Neuronal stem cell (in vitro differentiated cells): Measurements from ENCODE around the gene TMEM167A.

Source experiments
- DNase-seq: peaks from one replicate; pipeline ENCODE4 v3.0.0-alpha.2; 2013; ENCODE audit warnings: low spot score
- H2AFZ ChIP-seq: one replicate; pipeline ENCODE4 v1.6.1; 2013; ENCODE audit warnings: mild to moderate bottlenecking, low read length, inconsistent platforms
- H2AK5ac ChIP-seq: 2 replicates; pipeline ENCODE4 v1.6.1; 2013; ENCODE audit warnings: low read depth, mild to moderate bottlenecking, inconsistent platforms, low read length, moderate library complexity, mixed read lengths
- H2BK120ac ChIP-seq: 2 replicates; pipeline ENCODE4 v1.6.1; 2013; ENCODE audit warnings: low read depth, mild to moderate bottlenecking, inconsistent platforms, low read length, moderate library complexity, mixed read lengths
- H2BK12ac ChIP-seq: one replicate; pipeline ENCODE4 v1.6.1; 2013; ENCODE audit warnings: low read length, inconsistent platforms
- H2BK15ac ChIP-seq: 2 replicates; pipeline ENCODE4 v1.6.1; 2013; ENCODE audit warnings: mild to moderate bottlenecking, low read length, inconsistent platforms, mixed read lengths
- H2BK5ac ChIP-seq: one replicate; pipeline ENCODE4 v1.6.1; 2013; ENCODE audit warnings: inconsistent platforms, mild to moderate bottlenecking, low read length, moderate library complexity
- H3K14ac ChIP-seq: one replicate; pipeline ENCODE4 v1.6.1; 2013; ENCODE audit warnings: low read length, inconsistent platforms
- H3K18ac ChIP-seq: 2 replicates; pipeline ENCODE4 v1.6.1; 2013; ENCODE audit warnings: low read length, inconsistent platforms
- H3K23ac ChIP-seq: 2 replicates; pipeline ENCODE4 v1.6.1; 2013; ENCODE audit warnings: low read depth, mild to moderate bottlenecking, mixed read lengths, low read length, inconsistent platforms; ENCODE audit not compliant: poor library complexity
- H3K27ac ChIP-seq: replicated peaks from 3 replicates; pipeline ENCODE4 v1.5.1; 2013; ENCODE audit warnings: low read length, inconsistent platforms
- H3K27me3 ChIP-seq, 3 experiments: 2 replicates each; pipeline ENCODE4 v1.6.1; 2013; ENCODE audit warnings: low read length in 3 of 3, mild to moderate bottlenecking in 2 of 3, inconsistent platforms in 1 of 3, low read depth in 1 of 3, mixed read lengths in 1 of 3, moderate library complexity in 1 of 3; ENCODE audit not compliant: control insufficient read depth in 3 of 3, insufficient read depth in 3 of 3
- H3K36me3 ChIP-seq, 2 donors: replicated peaks in 1 of 2; 2 replicates each; pipeline ENCODE4 v1.6.1; 2013; ENCODE audit warnings: low read length in 2 of 2; ENCODE audit not compliant: control insufficient read depth in 2 of 2, insufficient read depth in 2 of 2
- H3K4ac ChIP-seq: 2 replicates; pipeline ENCODE4 v1.6.1; 2013; ENCODE audit warnings: inconsistent platforms, mild to moderate bottlenecking, low read length, moderate library complexity
- H3K4me1 ChIP-seq, 2 donors: 1 replicate in 1 of 2; 2 replicates in 1 of 2; pipeline ENCODE4 v1.6.1; 2013; ENCODE audit warnings: low read length in 2 of 2, low read depth in 1 of 2; ENCODE audit not compliant: control insufficient read depth in 2 of 2, insufficient read depth in 1 of 2
- H3K4me2 ChIP-seq: one replicate; pipeline ENCODE4 v1.6.1; 2013; ENCODE audit warnings: mild to moderate bottlenecking, low read length, inconsistent platforms; ENCODE audit not compliant: insufficient read depth, poor library complexity, severe bottlenecking
- H3K4me3 ChIP-seq, 2 donors: 2 replicates each; pipeline ENCODE4 v1.5.1; 2013; ENCODE audit warnings: low read length in 2 of 2, mild to moderate bottlenecking in 2 of 2, inconsistent platforms in 1 of 2, moderate library complexity in 1 of 2
- H3K79me1 ChIP-seq: one replicate; pipeline ENCODE4 v1.6.1; 2013; ENCODE audit warnings: low read depth, mild to moderate bottlenecking, inconsistent platforms, low read length, moderate library complexity
- H3K9ac ChIP-seq: one replicate; pipeline ENCODE4 v1.6.1; 2013; ENCODE audit warnings: mild to moderate bottlenecking, low read depth, low read length, inconsistent platforms; ENCODE audit not compliant: poor library complexity
- H3K9me3 ChIP-seq, 2 donors: replicated peaks in 1 of 2; 2 replicates each; pipeline versions ENCODE3 to v1.6.1; 2013; ENCODE audit warnings: low read length in 2 of 2, mild to moderate bottlenecking in 2 of 2, inconsistent platforms in 1 of 2, low read depth in 1 of 2, mixed read lengths in 1 of 2, moderate library complexity in 1 of 2; ENCODE audit not compliant: control insufficient read depth in 2 of 2, insufficient read depth in 1 of 2
- H4K8ac ChIP-seq: one replicate; pipeline ENCODE4 v1.6.1; 2013; ENCODE audit warnings: low read depth, mild to moderate bottlenecking, inconsistent platforms, low read length, moderate library complexity
- H4K91ac ChIP-seq: one replicate; pipeline ENCODE4 v1.6.1; 2013; ENCODE audit warnings: low read length, low read depth, mild to moderate bottlenecking, inconsistent platforms; ENCODE audit not compliant: poor library complexity
- WGBS, 2 donors: extraction: QIAGEN DNeasy Blood & Tissue Kit; methylation state at CpG; one replicate each; pipeline ENCODE4 v1.1.7; 2013; ENCODE audit warnings: missing lambda C conversion rate in 2 of 2, mixed read lengths in 1 of 2; ENCODE audit not compliant: insufficient read length in 2 of 2, insufficient replicate concordance in 1 of 2; ENCODE audit errors: extremely low coverage in 2 of 2; 5-methylcytosine and 5-hydroxymethylcytosine counted together

TMEM167A gene

DNA sequence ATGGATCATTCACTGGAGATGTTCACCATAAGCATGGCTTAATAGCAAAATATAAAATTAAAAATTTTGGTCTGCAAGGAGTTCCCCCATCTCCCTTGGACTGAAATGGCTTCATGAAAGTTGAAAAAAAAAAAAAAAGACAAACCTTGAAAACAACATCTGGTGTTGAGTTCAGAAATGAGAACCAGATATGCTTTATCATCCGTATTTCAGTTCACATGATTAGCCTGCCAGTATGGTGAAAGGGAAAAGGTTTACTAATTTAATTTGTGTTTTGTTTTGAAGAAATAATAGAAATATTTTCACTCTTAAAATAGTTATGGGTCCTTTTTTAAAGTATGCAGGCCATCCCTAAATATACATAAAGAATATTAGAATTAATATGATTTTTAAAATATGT, 67.8 kb downstream of the TMEM167A start:
- no peak overlapping the region for H3K4me2 ChIP-seq
- peaks cover 0 to 9% of the 10 kb centered on the region in 2 donors for H3K9me3 ChIP-seq
- H2BK120ac ChIP-seq: no peak overlapping the region
- no peak overlapping the region for H3K9ac ChIP-seq
- H3K14ac ChIP-seq: no peak overlapping the region
- H3K4me3 ChIP-seq: no peak overlapping the region
- no peaks in the 10 kb centered on the region for H3K4me1 ChIP-seq
- H4K8ac ChIP-seq: no peak overlapping the region
- no peak for DNase-seq
- no peak overlapping the region for H2BK5ac ChIP-seq
- no CpG with 5 or more reads among the region's 1 CpG for WGBS, 2 donors
- H3K23ac ChIP-seq: no peak overlapping the region
- no peak overlapping the region for H3K4ac ChIP-seq
- no peaks in the 10 kb centered on the region for H3K79me1 ChIP-seq
- no peak overlapping the region for H3K18ac ChIP-seq
- H3K27ac ChIP-seq: no peak overlapping the region
- H2AFZ ChIP-seq: no peak overlapping the region
- no peak overlapping the region for H2BK12ac ChIP-seq
- no peak overlapping the region for H2BK15ac ChIP-seq
- no peak overlapping the region for H2AK5ac ChIP-seq
- no peaks in the 10 kb centered on the region for H3K36me3 ChIP-seq
- H4K91ac ChIP-seq: no peak overlapping the region
- no peaks in the 10 kb centered on the region for H3K27me3 ChIP-seq

- H4K91ac ChIP-seq: no peak overlapping the region
- WGBS, 2 donors: no CpG with 5 or more reads among the region's 1 CpG
Measured at GRCh38 chr5:83007755-83008154, 69.4 kb downstream of the TMEM167A start.

GRCh38 chr5:83006683-83007283, 70.4 kb downstream of the TMEM167A start:
- Histone ChIP-seq H2BK12ac (no peak overlapping the region), H3K9ac (no peak overlapping the region), H4K91ac (no peak overlapping the region), H3K79me1 (no peaks in the 10 kb centered on the region), H4K8ac (no peak overlapping the region), H3K4me1 (peaks cover 4 to 5% of the 10 kb centered on the region in 2 donors), H3K27me3 (no peaks in the 10 kb centered on the region), H3K36me3 (no peaks in the 10 kb centered on the region), H3K18ac (no peak overlapping the region), H2AK5ac (no peak overlapping the region), H2BK5ac (no peak overlapping the region), H3K27ac (no peak overlapping the region), H3K9me3 (peaks cover 0 to 3% of the 10 kb centered on the region in 2 donors), H2AFZ (no peak overlapping the region), H3K4ac (no peak overlapping the region), H3K4me2 (no peak overlapping the region), H3K23ac (no peak overlapping the region), H3K14ac (no peak overlapping the region), H3K4me3 (no peak overlapping the region), H2BK15ac (no peak overlapping the region), H2BK120ac (no peak overlapping the region)
- no CpG with 5 or more reads among the region's 5 CpGs for WGBS, 2 donors
- no peak for DNase-seq

More at GRCh38 chr5:83007755-83008154, 69.4 kb downstream of the TMEM167A start:
- Histone ChIP-seq H2AFZ (no peak overlapping the region), H3K9me3 (peaks cover 0 to 4% of the 10 kb centered on the region in 2 donors), H3K27me3 (no peaks in the 10 kb centered on the region), H2AK5ac (no peak overlapping the region), H2BK120ac (no peak overlapping the region), H3K4ac (no peak overlapping the region), H3K4me3 (no peak overlapping the region), H3K18ac (no peak overlapping the region), H3K9ac (no peak overlapping the region), H2BK5ac (no peak overlapping the region), H3K79me1 (no peaks in the 10 kb centered on the region), H3K36me3 (no peaks in the 10 kb centered on the region), H4K8ac (no peak overlapping the region), H3K23ac (no peak overlapping the region), H3K14ac (no peak overlapping the region), H2BK12ac (no peak overlapping the region), H3K4me2 (no peak overlapping the region), H3K27ac (no peak overlapping the region), H3K4me1 (peaks cover 3 to 4% of the 10 kb centered on the region in 2 donors), H2BK15ac (no peak overlapping the region)
- DNase-seq: no peak

DNA sequence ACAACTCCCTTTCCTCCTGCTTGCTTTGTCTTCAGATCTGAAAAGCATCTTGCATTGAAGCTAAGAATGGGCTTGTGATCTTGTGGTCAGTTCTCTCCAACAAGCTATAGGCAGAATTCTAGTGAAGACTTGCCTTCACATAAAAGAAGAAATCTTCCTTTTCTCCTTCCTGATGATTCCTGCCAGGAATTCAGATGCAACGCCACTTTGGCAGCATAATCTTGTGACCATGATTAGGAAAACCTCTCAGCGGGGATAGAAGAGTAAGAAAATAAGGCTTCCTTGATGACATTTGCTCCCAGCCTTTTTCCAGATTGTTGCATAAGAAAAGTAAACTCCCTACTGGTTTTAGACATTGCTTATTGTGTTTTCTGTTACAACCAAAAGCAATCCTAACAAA, 73.4 kb downstream of the TMEM167A start:
- Histone ChIP-seq H2BK15ac (no peak overlapping the region), H3K14ac (no peak overlapping the region), H3K23ac (no peak overlapping the region), H3K36me3 (no peaks in the 10 kb centered on the region), H3K9me3 (no peaks in the 10 kb centered on the region), H3K79me1 (no peaks in the 10 kb centered on the region), H2BK12ac (no peak overlapping the region), H3K4ac (no peak overlapping the region), H2AFZ (peak overlapping the region; percentile 71), H2BK120ac (no peak overlapping the region), H3K4me1 (peaks cover 4 to 6% of the 10 kb centered on the region in 2 donors), H3K27me3 (no peaks in the 10 kb centered on the region), H4K91ac (no peak overlapping the region), H3K27ac (no peak overlapping the region), H2BK5ac (no peak overlapping the region), H3K9ac (no peak overlapping the region), H3K18ac (no peak overlapping the region), H3K4me2 (no peak overlapping the region), H4K8ac (no peak overlapping the region), H2AK5ac (no peak overlapping the region), H3K4me3 (no peak overlapping the region)
- DNase-seq: no peak
- no CpG with 5 or more reads among the region's 2 CpGs for WGBS, 2 donors
